ENCODE data around the gene SH3BP4. TPM values are rescaled to one million over a fixed set of nuclear protein-coding genes. Genes with fewer than 3 reads are reported as not detected.

SH3BP4 gene
- total RNA-seq, 1 donor from 2014 or later: 49.5 TPM

- no peak for TF ChIP-seq CTCF (conservative IDR thresholded peaks at IDR 0.05)
- DNase-seq (ENCODE audit: extremely low spot score, unreplicated experiment): no peak
- Mint-ChIP-seq H3K27ac (no peak overlapping the region), H3K4me1 (ENCODE audit: unreplicated experiment) (peaks cover 10% of the 10 kb centered on the region), H3K36me3 (no peaks in the 10 kb centered on the region), H3K4me3 (no peak overlapping the region), H3K9me3 (no peaks in the 10 kb centered on the region), H3K27me3 (no peaks in the 10 kb centered on the region)
Observed at GRCh38 chr2:234912437-234912836, 39.4 kb upstream of the SH3BP4 start.

GRCh38 chr2:234913208-234913626, 38.6 kb upstream of the SH3BP4 start:
- Mint-ChIP-seq H3K27ac (no peak overlapping the region), H3K4me3 (no peak overlapping the region), H3K4me1 (ENCODE audit: unreplicated experiment) (peaks cover 13% of the 10 kb centered on the region), H3K36me3 (no peaks in the 10 kb centered on the region), H3K27me3 (no peaks in the 10 kb centered on the region), H3K9me3 (no peaks in the 10 kb centered on the region)
- TF ChIP-seq CTCF (conservative IDR thresholded peaks at IDR 0.05): no peak
- DNase-seq (ENCODE audit: extremely low spot score, unreplicated experiment): no peak

- no peaks in the 10 kb centered on the region for H3K27me3 Mint-ChIP-seq
- no peak overlapping the region for H3K4me3 Mint-ChIP-seq
- TF ChIP-seq CTCF (conservative IDR thresholded peaks at IDR 0.05): no peak
- DNase-seq (ENCODE audit: extremely low spot score, unreplicated experiment): no peak
- no peaks in the 10 kb centered on the region for H3K9me3 Mint-ChIP-seq
- no peaks in the 10 kb centered on the region for H3K36me3 Mint-ChIP-seq
- peaks cover 13% of the 10 kb centered on the region for H3K4me1 Mint-ChIP-seq (ENCODE audit: unreplicated experiment)
- no peak overlapping the region for H3K27ac Mint-ChIP-seq
Observed at GRCh38 chr2:234914371-234915154, 37.3 kb upstream of the SH3BP4 start.

- Mint-ChIP-seq H3K27me3 (no peaks in the 10 kb centered on the region), H3K4me1 (ENCODE audit: unreplicated experiment) (peaks cover 13% of the 10 kb centered on the region), H3K9me3 (no peaks in the 10 kb centered on the region), H3K4me3 (no peak overlapping the region), H3K36me3 (no peaks in the 10 kb centered on the region), H3K27ac (no peak overlapping the region)
- DNase-seq (ENCODE audit: extremely low spot score, unreplicated experiment): no peak
- TF ChIP-seq CTCF (conservative IDR thresholded peaks at IDR 0.05): no peak
Observed at GRCh38 chr2:234916674-234917073, 35.1 kb upstream of the SH3BP4 start.

- Mint-ChIP-seq H3K27ac (no peak overlapping the region), H3K4me3 (no peak overlapping the region), H3K27me3 (no peaks in the 10 kb centered on the region), H3K9me3 (no peaks in the 10 kb centered on the region), H3K36me3 (no peaks in the 10 kb centered on the region), H3K4me1 (ENCODE audit: unreplicated experiment) (peaks cover 13% of the 10 kb centered on the region)
- DNase-seq (ENCODE audit: extremely low spot score, unreplicated experiment): no peak
- TF ChIP-seq CTCF (conservative IDR thresholded peaks at IDR 0.05): no peak
Observed at GRCh38 chr2:234917211-234917975, 34.4 kb upstream of the SH3BP4 start.

Measured in type B pancreatic cell (in vitro differentiated cells).